Stimulated activated naive CD8-positive, alpha-beta T cell treated with anti-CD3 and anti-CD28 coated beads, Interleukin-15, Interleukin-2, amounts not matched to agents 100 ng/mL and 50 ng/mL, for 24 hours (primary cell): Measurements from ENCODE around the gene GABRG3.
"Not testable (repeated sequence)": the region's sequence is repeated elsewhere in the genome, so short reads cannot be mapped to it uniquely, and the experiment has no call there.

ENCODE experiments used
- H3K27ac Mint-ChIP-seq: one replicate; pipeline ENCODE4 v1.8.0; 2021; ENCODE audit warnings: mild to moderate bottlenecking, mixed read lengths
- H3K27me3 Mint-ChIP-seq: one replicate; pipeline ENCODE4 v1.8.0; 2021; ENCODE audit warnings: mixed read lengths
- H3K36me3 Mint-ChIP-seq: one replicate; pipeline ENCODE4 v1.8.0; 2021; ENCODE audit warnings: low read depth, mixed read lengths
- H3K4me1 Mint-ChIP-seq: one replicate; pipeline ENCODE4 v1.8.0; 2021; ENCODE audit warnings: low read depth, mixed read lengths
- H3K4me3 Mint-ChIP-seq: one replicate; pipeline ENCODE4 v1.8.0; 2021; ENCODE audit warnings: mild to moderate bottlenecking, mixed read lengths
- H3K9me3 Mint-ChIP-seq: one replicate; pipeline ENCODE4 v1.8.0; 2021; ENCODE audit warnings: mixed read lengths

Gene GABRG3

DNA sequence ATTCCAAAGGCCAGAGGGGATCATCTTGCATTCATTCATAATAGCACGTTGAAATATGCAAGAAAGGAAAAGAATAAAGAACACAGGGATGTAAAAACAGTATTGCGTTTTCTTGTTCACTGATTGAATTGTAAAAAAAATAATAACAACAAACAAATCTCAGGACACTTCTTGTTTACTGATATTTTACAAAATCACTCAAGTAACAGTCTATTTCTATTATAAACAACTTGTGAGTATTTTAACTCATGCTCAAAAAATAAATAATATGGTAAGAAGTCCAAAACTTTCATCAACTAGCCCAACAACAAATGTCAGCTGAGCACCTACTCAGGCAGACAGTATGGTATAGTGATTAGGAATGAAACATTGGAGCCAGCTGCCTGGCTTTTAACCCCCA, 2.2 kb upstream of the GABRG3 start:
- Mint-ChIP-seq H3K27ac (no peak overlapping the region), H3K4me1 (no peaks in the 10 kb centered on the region), H3K36me3 (no peaks in the 10 kb centered on the region), H3K9me3 (peaks cover 6% of the 10 kb centered on the region), H3K27me3 (peaks cover 30% of the 10 kb centered on the region), H3K4me3 (no peak overlapping the region)

DNA sequence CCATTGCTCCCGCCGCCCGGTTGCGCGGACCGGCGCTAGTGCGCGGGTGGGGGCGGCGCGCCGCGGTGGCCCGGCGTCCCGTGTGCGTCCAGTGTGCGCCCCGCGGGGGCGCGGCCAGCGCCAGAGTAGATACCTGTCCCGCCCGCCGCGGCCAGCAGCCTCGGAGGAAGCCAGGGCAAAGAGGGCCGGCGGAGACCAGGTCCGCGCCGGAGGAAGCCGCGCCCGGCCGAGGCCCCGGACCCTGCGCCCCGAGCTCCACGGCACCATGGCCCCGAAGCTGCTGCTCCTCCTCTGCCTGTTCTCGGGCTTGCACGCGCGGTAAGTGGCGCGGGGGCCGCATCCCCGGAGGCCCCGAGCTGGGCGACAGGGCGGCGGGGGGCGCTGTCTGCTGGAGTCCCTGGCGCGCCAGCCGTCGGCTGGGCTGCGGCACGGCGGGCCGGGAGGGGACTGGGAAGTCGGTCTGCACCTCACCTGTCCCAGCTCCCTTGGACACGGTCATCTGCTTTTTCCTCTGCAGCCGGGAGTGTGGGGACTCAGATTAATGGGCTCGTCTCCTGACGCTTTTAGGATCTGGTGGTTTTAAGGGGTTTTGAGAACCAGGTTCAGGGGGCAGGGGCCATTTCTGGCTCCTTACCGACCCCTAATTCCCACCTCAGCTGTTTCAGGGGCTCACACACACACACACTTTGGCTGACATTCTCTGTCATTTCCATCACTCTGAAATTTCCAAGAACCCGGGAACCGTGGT, 464 bp downstream of the GABRG3 start:
- peaks cover 30% of the 10 kb centered on the region for H3K27me3 Mint-ChIP-seq
- H3K27ac Mint-ChIP-seq: no peak overlapping the region
- no peaks in the 10 kb centered on the region for H3K4me1 Mint-ChIP-seq
- H3K4me3 Mint-ChIP-seq: no peak overlapping the region
- H3K9me3 Mint-ChIP-seq: no peaks in the 10 kb centered on the region
- H3K36me3 Mint-ChIP-seq: no peaks in the 10 kb centered on the region

DNA sequence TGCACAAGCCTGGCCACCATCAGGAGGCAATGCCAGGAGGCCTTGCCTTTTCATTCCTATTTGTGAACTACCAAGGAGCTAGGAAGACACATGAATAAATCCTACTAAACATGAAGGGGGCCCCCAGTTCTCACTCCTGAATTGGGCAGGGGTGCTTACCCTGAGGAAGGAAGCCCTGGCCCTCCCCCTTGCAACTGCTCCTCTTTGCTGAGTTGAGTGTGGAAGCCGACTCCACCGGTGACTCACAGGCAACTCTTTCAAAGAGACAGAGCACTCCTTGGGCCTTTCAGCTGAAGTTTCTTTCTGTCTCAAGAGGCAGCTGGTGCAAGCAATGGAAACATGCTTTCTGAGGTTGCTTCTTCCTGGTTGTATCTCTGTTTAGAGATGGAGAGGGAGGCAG, 1.7 kb downstream of the GABRG3 start:
- H3K4me3 Mint-ChIP-seq: no peak overlapping the region
- no peaks in the 10 kb centered on the region for H3K36me3 Mint-ChIP-seq

DNA sequence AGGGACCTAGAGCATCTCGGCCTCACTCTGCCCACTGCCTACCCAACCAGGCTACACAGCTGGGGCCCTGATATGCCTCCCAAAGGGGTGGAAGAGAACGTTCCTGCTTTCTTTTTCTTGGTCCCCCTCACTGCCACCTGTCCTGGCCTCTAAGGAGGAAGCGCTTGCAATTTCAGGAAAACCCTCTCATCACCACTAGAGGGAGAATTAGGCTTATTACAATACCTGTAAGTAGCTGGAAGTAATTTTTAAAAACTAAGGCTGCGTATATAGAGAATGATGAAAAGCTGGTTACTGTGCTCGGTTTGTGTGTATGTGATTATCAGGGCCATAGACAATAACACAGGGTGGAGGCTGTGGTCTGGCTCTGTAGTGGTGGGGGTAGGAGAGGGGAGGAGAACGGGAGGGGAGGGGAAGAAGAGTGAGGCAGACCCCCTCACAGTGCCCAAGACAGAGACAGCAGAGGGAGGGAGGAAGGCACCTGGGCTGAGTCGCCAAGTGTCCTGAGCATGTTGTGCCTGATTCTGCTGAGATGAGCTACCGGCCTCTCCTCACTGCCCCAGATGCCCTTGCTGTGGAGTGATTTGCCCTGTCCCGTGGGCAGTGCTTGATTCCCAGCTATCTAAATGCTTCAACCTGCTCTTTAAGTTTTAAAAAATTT, 3.3 kb downstream of the GABRG3 start:
- Mint-ChIP-seq H3K9me3 (peaks cover 5% of the 10 kb centered on the region), H3K27ac (no peak overlapping the region), H3K4me1 (no peaks in the 10 kb centered on the region), H3K36me3 (no peaks in the 10 kb centered on the region), H3K4me3 (no peak overlapping the region), H3K27me3 (peaks cover 22% of the 10 kb centered on the region)

More for the DNA sequence above, 1.7 kb downstream of the GABRG3 start:
- Mint-ChIP-seq H3K27me3 (peaks cover 30% of the 10 kb centered on the region), H3K27ac (no peak overlapping the region), H3K4me1 (no peaks in the 10 kb centered on the region), H3K9me3 (peaks cover 5% of the 10 kb centered on the region)

DNA sequence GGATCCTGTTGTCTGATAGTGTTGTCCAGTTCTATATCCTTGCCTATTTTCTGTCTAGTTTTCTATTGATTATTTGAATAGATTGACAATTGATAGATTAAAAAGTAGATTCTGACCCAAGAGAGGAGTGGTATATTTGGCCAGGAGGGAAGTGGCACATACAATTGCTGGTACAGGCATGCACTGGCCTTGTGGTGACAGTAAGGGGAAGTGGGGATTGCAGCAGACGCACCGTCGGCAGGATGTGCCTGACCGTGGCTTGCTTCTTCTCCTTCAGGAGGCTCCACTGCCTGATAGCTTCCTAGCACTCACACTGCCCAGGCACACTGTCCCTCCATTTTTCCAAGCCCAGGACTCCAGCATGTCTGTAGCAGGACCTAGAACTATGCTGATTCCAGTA, 10.5 kb downstream of the GABRG3 start:
- no peak overlapping the region for H3K4me3 Mint-ChIP-seq
- no peaks in the 10 kb centered on the region for H3K36me3 Mint-ChIP-seq
- no peak overlapping the region for H3K27ac Mint-ChIP-seq
- H3K9me3 Mint-ChIP-seq: peaks cover 8% of the 10 kb centered on the region
- no peaks in the 10 kb centered on the region for H3K4me1 Mint-ChIP-seq
- no peaks in the 10 kb centered on the region for H3K27me3 Mint-ChIP-seq

DNA sequence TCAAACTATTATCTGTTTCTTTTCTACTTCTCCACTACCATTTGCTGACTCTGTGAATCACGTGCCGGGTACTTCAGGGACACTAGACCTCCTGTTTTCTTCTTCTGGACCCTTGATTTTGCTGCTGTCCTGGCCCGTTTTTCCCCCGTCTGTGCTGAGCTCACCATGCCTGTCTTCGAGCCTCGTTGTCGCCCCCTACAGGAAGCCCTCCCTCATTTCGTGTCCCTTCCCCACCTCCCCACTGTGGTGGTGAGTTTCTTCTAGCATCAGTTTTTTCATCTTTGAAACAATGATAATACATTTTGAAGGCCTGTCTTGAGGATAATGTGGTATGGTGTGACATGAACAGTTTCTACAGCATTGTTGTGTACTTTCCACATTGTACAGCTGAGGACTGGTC, 12.8 kb downstream of the GABRG3 start:
- no peaks in the 10 kb centered on the region for H3K4me1 Mint-ChIP-seq
- no peaks in the 10 kb centered on the region for H3K36me3 Mint-ChIP-seq
- peaks cover 10% of the 10 kb centered on the region for H3K9me3 Mint-ChIP-seq
- no peak overlapping the region for H3K4me3 Mint-ChIP-seq
- no peaks in the 10 kb centered on the region for H3K27me3 Mint-ChIP-seq
- no peak overlapping the region for H3K27ac Mint-ChIP-seq

DNA sequence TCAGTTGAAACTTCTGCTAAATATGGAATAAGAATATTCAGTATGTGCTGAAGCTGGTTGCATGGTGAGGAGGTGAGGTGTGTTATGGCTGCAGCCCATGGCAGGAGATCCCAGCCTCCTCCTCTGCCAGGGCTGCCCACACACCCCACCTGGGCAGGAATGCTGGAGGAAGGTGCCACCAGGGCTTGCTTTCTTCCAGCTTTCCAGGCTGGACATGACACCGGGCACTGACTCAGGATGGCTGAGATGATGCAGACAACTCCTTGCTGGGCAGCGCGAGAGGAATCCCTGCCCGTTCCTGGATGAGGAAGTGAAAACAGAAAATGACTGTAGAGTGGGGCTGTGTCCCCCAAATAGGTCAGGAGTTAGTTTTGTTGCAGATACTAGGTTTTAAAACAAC, 14.1 kb downstream of the GABRG3 start:
- peaks cover 10% of the 10 kb centered on the region for H3K9me3 Mint-ChIP-seq
- H3K36me3 Mint-ChIP-seq: no peaks in the 10 kb centered on the region

DNA sequence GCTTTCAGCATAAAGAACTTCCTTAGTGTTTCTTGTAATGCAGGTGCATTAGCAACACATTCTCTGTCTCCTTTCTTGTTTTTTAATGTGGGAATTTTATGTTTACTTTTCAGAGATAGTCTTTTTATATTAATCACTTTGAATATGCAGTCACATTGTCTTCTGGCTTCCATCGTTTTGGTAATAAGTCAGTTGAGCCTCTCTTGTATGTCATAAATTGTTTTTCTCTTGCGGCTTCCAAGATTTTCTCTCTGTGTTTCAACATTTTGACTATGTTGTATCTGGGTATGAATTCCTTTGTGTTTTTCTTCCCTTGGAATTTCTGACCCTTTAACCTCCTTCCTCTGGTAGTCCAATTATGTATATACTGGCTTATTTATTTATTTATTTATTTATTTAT, 25.3 kb downstream of the GABRG3 start:
- Mint-ChIP-seq H3K36me3 (no peaks in the 10 kb centered on the region), H3K4me1 (no peaks in the 10 kb centered on the region), H3K27ac (no peak overlapping the region), H3K4me3 (no peak overlapping the region), H3K9me3 (peaks cover 27% of the 10 kb centered on the region), H3K27me3 (no peaks in the 10 kb centered on the region)

More for the DNA sequence above, 14.1 kb downstream of the GABRG3 start:
- Mint-ChIP-seq H3K27me3 (no peaks in the 10 kb centered on the region), H3K4me3 (no peak overlapping the region), H3K4me1 (no peaks in the 10 kb centered on the region), H3K27ac (no peak overlapping the region)

DNA sequence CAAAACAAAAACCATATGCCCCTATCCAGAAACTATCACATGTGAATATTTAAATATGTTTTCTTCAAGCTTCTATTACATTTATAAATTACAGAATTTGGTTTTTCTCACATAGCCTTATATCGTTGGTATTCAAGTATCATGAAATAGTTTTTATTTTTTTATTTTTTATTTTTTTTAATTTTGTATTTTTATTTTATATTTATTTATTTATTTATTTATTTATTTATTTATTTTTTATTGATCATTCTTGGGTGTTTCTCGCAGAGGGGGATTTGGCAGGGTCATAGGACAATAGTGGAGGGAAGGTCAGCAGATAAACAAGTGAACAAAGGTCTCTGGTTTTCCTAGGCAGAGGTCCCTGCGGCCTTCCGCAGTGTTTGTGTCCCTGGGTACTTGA, 32.0 kb downstream of the GABRG3 start:
- not testable (repeated sequence) for H3K27me3 Mint-ChIP-seq, H3K27ac Mint-ChIP-seq, H3K36me3 Mint-ChIP-seq, H3K4me3 Mint-ChIP-seq, H3K4me1 Mint-ChIP-seq
- peaks cover 13% of the 10 kb centered on the region for H3K9me3 Mint-ChIP-seq

DNA sequence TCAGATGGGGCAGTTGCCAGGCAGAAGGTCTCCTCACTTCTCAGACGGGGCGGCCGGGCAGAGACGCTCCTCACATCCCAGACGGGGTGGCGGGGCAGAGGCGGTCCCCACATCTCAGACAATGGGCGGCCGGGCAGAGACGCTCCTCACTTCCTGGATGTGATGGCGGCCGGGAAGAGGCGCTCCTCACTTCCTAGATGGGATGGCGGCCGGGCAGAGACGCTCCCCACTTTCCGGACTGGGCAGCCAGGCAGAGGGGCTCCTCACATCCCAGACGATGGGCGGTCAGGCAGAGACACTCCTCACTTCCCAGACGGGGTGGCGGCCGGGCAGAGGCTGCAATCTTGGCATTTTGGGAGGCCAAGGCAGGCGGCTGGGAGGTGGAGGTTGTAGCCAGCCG, 33.2 kb downstream of the GABRG3 start:
- H3K36me3 Mint-ChIP-seq, H3K4me3 Mint-ChIP-seq, H3K27ac Mint-ChIP-seq, H3K27me3 Mint-ChIP-seq, H3K4me1 Mint-ChIP-seq: not testable (repeated sequence)
- peaks cover 13% of the 10 kb centered on the region for H3K9me3 Mint-ChIP-seq

DNA sequence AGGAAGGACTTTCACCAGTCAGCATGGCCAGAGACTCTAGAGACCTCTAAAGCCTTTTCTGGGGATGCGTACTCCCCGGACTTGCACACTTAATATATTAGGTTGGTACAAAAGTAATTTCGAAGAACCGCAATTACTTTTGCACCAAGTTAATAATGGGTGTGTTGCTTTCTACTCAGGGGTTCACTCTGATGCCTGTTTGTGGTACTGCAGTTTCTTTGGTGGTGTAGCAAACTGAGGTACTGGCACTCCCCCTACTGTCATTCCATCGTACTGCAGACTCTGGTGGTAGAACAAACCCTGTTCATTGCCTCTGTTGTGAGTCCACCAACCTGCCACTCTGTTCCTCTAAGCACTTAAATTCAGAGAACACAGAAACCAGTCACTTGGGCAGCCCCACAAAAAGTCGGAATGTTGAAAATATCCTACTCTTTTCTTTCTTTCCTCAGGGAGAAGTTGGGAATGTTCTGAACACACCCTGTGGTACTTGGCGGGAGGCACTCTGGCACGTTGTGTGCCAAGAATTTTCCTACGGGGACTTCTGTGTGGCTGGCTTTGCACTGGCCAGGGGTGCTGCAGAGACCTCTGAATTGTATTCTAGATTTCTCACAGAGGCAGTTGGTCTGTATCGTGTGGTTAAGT, 46.3 kb downstream of the GABRG3 start:
- Mint-ChIP-seq H3K27ac (no peak overlapping the region), H3K36me3 (no peaks in the 10 kb centered on the region), H3K27me3 (no peaks in the 10 kb centered on the region), H3K4me1 (no peaks in the 10 kb centered on the region), H3K4me3 (no peak overlapping the region), H3K9me3 (peaks cover 16% of the 10 kb centered on the region)

DNA sequence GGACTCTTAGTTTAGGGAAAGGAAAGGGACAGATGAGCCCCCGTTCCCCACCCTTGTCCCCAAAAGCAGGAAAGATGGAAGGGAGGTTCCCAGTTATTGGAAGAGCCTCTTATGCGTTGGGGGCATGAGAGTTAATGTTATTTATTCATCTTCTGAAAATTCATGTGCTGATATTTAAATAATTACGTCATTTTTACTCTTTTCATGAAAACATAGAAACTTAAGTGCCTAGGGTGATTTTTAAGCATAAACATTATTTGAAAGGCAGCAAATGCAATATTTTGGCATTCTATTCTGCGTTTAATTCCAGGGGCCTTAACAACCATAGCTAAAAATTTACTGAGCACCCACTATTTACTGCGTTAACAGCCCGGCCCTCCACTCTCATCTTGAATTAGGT, 48.7 kb downstream of the GABRG3 start:
- Mint-ChIP-seq H3K4me1 (no peaks in the 10 kb centered on the region), H3K4me3 (no peak overlapping the region), H3K27me3 (no peaks in the 10 kb centered on the region), H3K36me3 (no peaks in the 10 kb centered on the region), H3K27ac (no peak overlapping the region), H3K9me3 (peaks cover 12% of the 10 kb centered on the region)

DNA sequence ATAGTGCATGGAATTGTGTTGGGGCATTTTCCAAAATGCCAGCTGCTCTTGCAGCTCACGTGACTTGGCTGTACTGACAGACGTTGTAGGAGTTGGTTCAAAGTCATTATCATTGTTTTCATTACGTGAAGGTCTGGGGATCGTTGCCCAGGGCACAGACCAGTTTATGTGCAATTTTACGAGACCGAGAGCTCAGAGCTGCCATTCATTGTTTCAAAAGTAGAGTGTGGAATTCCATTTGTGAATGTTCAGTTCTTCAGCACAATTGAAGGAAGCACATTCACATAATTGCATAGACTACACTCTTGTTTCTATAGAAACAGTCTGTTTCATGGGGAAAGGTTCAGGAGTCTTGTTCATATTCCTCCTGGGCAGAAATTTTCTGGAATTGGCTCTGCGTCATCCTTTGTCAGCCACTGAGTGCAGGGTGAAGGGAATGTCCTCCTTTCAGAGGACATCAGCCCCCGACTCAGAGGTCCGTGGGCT, 54.5 kb downstream of the GABRG3 start:
- Mint-ChIP-seq H3K36me3 (no peaks in the 10 kb centered on the region), H3K27ac (no peak overlapping the region), H3K27me3 (peaks cover 6% of the 10 kb centered on the region), H3K4me1 (no peaks in the 10 kb centered on the region), H3K4me3 (no peak overlapping the region), H3K9me3 (no peaks in the 10 kb centered on the region)

DNA sequence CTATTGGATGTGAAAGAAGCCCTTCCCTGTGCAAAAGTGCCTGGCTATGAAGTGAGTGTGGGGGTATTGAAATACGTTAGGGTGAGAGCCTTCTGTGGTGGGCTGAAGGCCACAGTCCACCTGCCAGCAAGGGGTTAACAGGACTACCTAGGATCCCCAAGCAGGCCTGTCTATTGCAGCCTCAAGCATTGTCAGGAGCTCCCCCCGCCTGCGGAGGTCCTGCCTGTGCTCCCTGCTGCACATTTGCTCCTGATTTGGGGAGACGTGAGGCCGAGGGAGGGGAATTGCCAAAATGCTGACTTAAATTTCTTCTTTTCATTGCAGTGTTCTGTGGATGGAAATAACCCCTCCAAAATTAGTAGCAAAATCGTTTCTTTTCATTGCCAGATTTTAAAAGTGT, 56.2 kb downstream of the GABRG3 start:
- no peaks in the 10 kb centered on the region for H3K9me3 Mint-ChIP-seq

DNA sequence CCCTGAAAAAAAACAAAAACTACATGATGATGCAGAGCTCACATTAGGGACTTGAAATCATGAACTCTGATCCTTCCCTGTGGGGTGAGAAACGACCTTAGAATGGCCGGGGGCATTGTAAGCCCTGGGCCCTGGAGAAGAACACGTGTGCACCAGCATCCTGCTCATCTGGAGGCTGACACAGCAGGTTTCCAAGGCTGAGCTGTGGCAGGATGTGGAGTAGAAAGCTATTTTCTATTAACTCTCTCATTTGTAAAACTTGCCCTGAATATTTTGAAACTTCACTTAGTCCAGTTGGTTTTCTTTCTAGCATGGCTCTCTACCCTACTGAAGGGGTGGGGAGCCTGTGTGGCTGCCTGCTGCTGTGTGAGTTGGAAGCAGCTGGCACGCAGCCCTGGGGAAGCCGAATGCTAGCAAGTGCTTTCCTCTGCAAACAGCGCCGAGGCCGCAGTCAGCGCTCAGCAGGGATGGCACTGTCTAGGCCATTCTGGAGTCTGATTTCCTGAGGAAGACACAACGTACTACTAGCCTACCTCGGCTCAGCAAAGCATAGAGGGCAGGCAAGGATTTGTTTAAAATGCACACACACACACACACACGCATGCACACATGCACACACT, 58.0 kb downstream of the GABRG3 start:
- no peaks in the 10 kb centered on the region for H3K4me1 Mint-ChIP-seq
- H3K27me3 Mint-ChIP-seq: peaks cover 6% of the 10 kb centered on the region
- H3K4me3 Mint-ChIP-seq: no peak overlapping the region
- no peak overlapping the region for H3K27ac Mint-ChIP-seq
- H3K9me3 Mint-ChIP-seq: no peaks in the 10 kb centered on the region
- no peaks in the 10 kb centered on the region for H3K36me3 Mint-ChIP-seq

More for the DNA sequence above, 56.2 kb downstream of the GABRG3 start:
- no peak overlapping the region for H3K4me3 Mint-ChIP-seq
- H3K27ac Mint-ChIP-seq: no peak overlapping the region
- no peaks in the 10 kb centered on the region for H3K36me3 Mint-ChIP-seq
- no peaks in the 10 kb centered on the region for H3K4me1 Mint-ChIP-seq
- peaks cover 6% of the 10 kb centered on the region for H3K27me3 Mint-ChIP-seq
